K562 (cell line): Measurements from ENCODE around the gene RNF181. TPM values are rescaled to one million over a fixed set of nuclear protein-coding genes. Genes with fewer than 3 reads are reported as not detected.

Experiments
- ATAC-seq: fragments of 200-7000 bp; cut with Tn5 transposase; 3 replicates; pipeline ENCODE4 v1.9.1; 2020; ENCODE audit warnings: moderate library complexity
- BruUV-seq: library from RNA; stranded (reverse); fragments of 400-500 nt; replicated peaks from 2 replicates; lab custom pipeline; 2021; lab: Mats Ljungman, UMichigan
- CTCF ChIA-PET: fragments of 300-600 bp; formaldehyde crosslinking; extraction: SDS; loops from one replicate; lab custom pipeline; 2021; ENCODE audit warnings: low intra/inter-chr PET ratio; lab: Yijun Ruan, JAX
- POLR2A ChIA-PET: fragments of 300-600, 350-650 bp; sonication (Branson Sonifier 250); formaldehyde crosslinking; extraction: SDS; loops from one replicate; lab custom pipeline; 2021; ENCODE audit warnings: antibody characterized with exemption, inconsistent platforms; lab: Yijun Ruan, JAX
- DNase-seq, 4 experiments: peaks; one replicate each; pipeline versions ENCODE4 v3.0.0 to v3.0.0-alpha.2; 2011 to 2018; ENCODE audit warnings: low spot score in 3 of 4, mixed read lengths in 3 of 4; ENCODE audit errors: extremely low read depth in 1 of 4
- FAIRE-seq: peaks from 2 replicates; lab custom pipeline; 2011; peaks lifted over from hg19 to GRCh38; lab: Jason Lieb, UNC
- H2AFZ ChIP-seq: 2 replicates; pipeline ENCODE4 v1.6.0; 2011; ENCODE audit warnings: low read depth, low read length, control low read depth, inconsistent platforms
- H3K27ac ChIP-seq: fragments of 200-600 bp; 3 replicates; pipeline ENCODE4 v1.8.0; 2011; ENCODE audit warnings: low read depth, mild to moderate bottlenecking, control low read depth, inconsistent platforms, low read length, moderate library complexity, mixed read lengths; ENCODE audit errors: extremely low read depth
- H3K27me3 ChIP-seq, 2 experiments: fragments of 300-600 bp in 1 of 2; 2 replicates in 1 of 2; 3 replicates in 1 of 2; pipeline versions ENCODE4 v1.6.0 to v1.8.0; 2011; ENCODE audit warnings: inconsistent platforms in 2 of 2, low read length in 2 of 2, mild to moderate bottlenecking in 1 of 2, mixed read lengths in 1 of 2, moderate library complexity in 1 of 2; ENCODE audit not compliant: control insufficient read depth in 2 of 2, insufficient read depth in 2 of 2
- H3K36me3 ChIP-seq: fragments of 300-600 bp; 3 replicates; pipeline ENCODE4 v1.8.0; 2011; ENCODE audit warnings: mild to moderate bottlenecking, low read length, inconsistent platforms; ENCODE audit not compliant: control insufficient read depth, insufficient read depth
- H3K4me1 ChIP-seq, 2 experiments: fragments of 200-600 bp in 1 of 2; replicated peaks in 1 of 2; 2 replicates in 1 of 2; 3 replicates in 1 of 2; pipeline versions ENCODE4 v1.5.1 to v1.8.0; 2011; ENCODE audit warnings: inconsistent platforms in 2 of 2, low read length in 2 of 2, mild to moderate bottlenecking in 1 of 2, mixed read lengths in 1 of 2, moderate library complexity in 1 of 2; ENCODE audit not compliant: control insufficient read depth in 2 of 2, insufficient read depth in 2 of 2
- H3K4me2 ChIP-seq: 2 replicates; pipeline ENCODE4 v1.6.1; 2011; ENCODE audit warnings: low read length, control low read depth, inconsistent platforms, mixed read lengths; ENCODE audit not compliant: insufficient read depth
- H3K4me3 ChIP-seq: fragments of 200-600 bp; sonication (generic), shearing (Covaris generic); 2 replicates; pipeline ENCODE4 v1.5.1; 2016; ENCODE audit warnings: control low read depth, inconsistent platforms
- H3K79me2 ChIP-seq: fragments of 200-600 bp; 3 replicates; pipeline ENCODE4 v1.8.0; 2011; ENCODE audit warnings: low read length, inconsistent platforms; ENCODE audit not compliant: control insufficient read depth, insufficient read depth
- H3K9ac ChIP-seq, 2 experiments: 2 replicates each; pipeline versions ENCODE4 v1.6.0 to v1.6.1; 2011; ENCODE audit warnings: low read depth in 2 of 2, low read length in 2 of 2, control low read depth in 1 of 2, inconsistent platforms in 1 of 2, mild to moderate bottlenecking in 1 of 2, mixed read lengths in 1 of 2; ENCODE audit not compliant: insufficient read depth in 1 of 2
- H3K9me1 ChIP-seq: one replicate; pipeline ENCODE4 v1.6.0; 2011; ENCODE audit warnings: inconsistent platforms, mild to moderate bottlenecking, low read length, moderate library complexity; ENCODE audit not compliant: control insufficient read depth, insufficient read depth
- H3K9me3 ChIP-seq: replicated peaks from 2 replicates; pipeline ENCODE4 v1.5.1; 2011; ENCODE audit warnings: low read depth, low read length, inconsistent platforms; ENCODE audit not compliant: control insufficient read depth, insufficient read depth
- H4K20me1 ChIP-seq: replicated peaks from 2 replicates; pipeline ENCODE4 v1.6.1; 2011; ENCODE audit warnings: low read length, inconsistent platforms, mixed read lengths; ENCODE audit not compliant: control insufficient read depth, insufficient read depth
- BRD9 ChIP-seq: fragments of 450-650 bp; IDR thresholded peaks from 2 replicates; pipeline ENCODE4 v1.6.1; 2018; ENCODE audit warnings: low read depth; ENCODE audit not compliant: partially characterized antibody
- CBFB ChIP-seq: sonication (generic); formaldehyde crosslinking; IDR thresholded peaks from 2 replicates; pipeline ENCODE4 v1.4.0; 2020; ENCODE audit warnings: mild to moderate bottlenecking, missing genetic modification reagents
- FOXA3 ChIP-seq, 2 experiments: fragments of 450-650 bp in 1 of 2; sonication (generic) in 1 of 2; formaldehyde crosslinking; IDR thresholded peaks in 1 of 2; conservative IDR thresholded peaks in 1 of 2; 2 replicates each; pipeline versions ENCODE4 v1.4.0 to v1.8.0; 2020 to 2022; ENCODE audit warnings: mild to moderate bottlenecking in 2 of 2, missing genetic modification reagents in 1 of 2
- HMBOX1 ChIP-seq: sonication (generic); IDR thresholded peaks from 2 replicates; pipeline ENCODE4 v1.6.1; 2016
- PML ChIP-seq: IDR thresholded peaks from 2 replicates; pipeline ENCODE4 v1.6.1; 2012; ENCODE audit warnings: low read length, inconsistent platforms
- TCFL5 ChIP-seq: fragments of 250-450 bp; sonication (Bioruptor Pico); conservative IDR thresholded peaks from 2 replicates; pipeline ENCODE4 v1.6.1; 2021; ENCODE audit warnings: mild to moderate bottlenecking, moderate library complexity, matching md5 sums
- ZBTB2 ChIP-seq: fragments of 450-650 bp; IDR thresholded peaks from 2 replicates; pipeline ENCODE4 v1.6.1; 2016; ENCODE audit warnings: antibody characterized with exemption
- WGBS: fragments of 100-300 bp; shearing (Covaris generic); methylation state at CpG from one replicate; pipeline ENCODE4 v1.1.6; 2016; ENCODE audit warnings: low coverage, mixed read lengths; ENCODE audit not compliant: insufficient coverage; ENCODE audit errors: missing lambda C conversion rate; 5-methylcytosine and 5-hydroxymethylcytosine counted together
- in situ Hi-C: fragments of 300-500 bp; cut with MboI; formaldehyde crosslinking; loops from 4 replicates; pipeline ENCODE4 v1.15.0; 2018; ENCODE audit warnings: inconsistent platforms, mixed read lengths
- intact Hi-C: fragments of 100-400 bp; cut with micrococcal nuclease; formaldehyde crosslinking; loops from 2 replicates; pipeline ENCODE4 v1.14.2; 2022
- polyA plus RNA-seq, 8 experiments: library from polyadenylated mRNA; depleted of rRNA in 4 of 8; stranded (reverse) in 5 of 8; unstranded in 3 of 8; fragments of >200 nt; fragmentation: Nextera tagmentation in 2 of 8; fragmentation: Illumina TruSeq in 1 of 8; extraction: Ambion mirVana in 2 of 8; extraction: Trizol in 1 of 8; gene quantifications; 2 replicates each; pipeline versions ENCODE4 v1.2.1 to v1.2.3, GENCODE V29; 2011 to 2014; ENCODE audit warnings: inconsistent platforms in 1 of 8, missing spikeins in 1 of 8
- total RNA-seq, 7 experiments: library from RNA; depleted of rRNA in 6 of 7; stranded (reverse); fragments of >200 nt in 6 of 7; fragmentation: Illumina TruSeq in 2 of 7; extraction: Trizol in 2 of 7; gene quantifications; 2 replicates each; pipeline versions ENCODE4 v1.2.1 to v1.2.3, GENCODE V29; 2011 to 2021; ENCODE audit warnings: low replicate concordance in 1 of 7

The RNF181 gene
- total and polyA plus RNA-seq, 9 of the 15 experiments (the other 6 are each of a cell fraction or from before 2014, with no cell fraction given), result 139 to 492 (median 253) TPM

DNA sequence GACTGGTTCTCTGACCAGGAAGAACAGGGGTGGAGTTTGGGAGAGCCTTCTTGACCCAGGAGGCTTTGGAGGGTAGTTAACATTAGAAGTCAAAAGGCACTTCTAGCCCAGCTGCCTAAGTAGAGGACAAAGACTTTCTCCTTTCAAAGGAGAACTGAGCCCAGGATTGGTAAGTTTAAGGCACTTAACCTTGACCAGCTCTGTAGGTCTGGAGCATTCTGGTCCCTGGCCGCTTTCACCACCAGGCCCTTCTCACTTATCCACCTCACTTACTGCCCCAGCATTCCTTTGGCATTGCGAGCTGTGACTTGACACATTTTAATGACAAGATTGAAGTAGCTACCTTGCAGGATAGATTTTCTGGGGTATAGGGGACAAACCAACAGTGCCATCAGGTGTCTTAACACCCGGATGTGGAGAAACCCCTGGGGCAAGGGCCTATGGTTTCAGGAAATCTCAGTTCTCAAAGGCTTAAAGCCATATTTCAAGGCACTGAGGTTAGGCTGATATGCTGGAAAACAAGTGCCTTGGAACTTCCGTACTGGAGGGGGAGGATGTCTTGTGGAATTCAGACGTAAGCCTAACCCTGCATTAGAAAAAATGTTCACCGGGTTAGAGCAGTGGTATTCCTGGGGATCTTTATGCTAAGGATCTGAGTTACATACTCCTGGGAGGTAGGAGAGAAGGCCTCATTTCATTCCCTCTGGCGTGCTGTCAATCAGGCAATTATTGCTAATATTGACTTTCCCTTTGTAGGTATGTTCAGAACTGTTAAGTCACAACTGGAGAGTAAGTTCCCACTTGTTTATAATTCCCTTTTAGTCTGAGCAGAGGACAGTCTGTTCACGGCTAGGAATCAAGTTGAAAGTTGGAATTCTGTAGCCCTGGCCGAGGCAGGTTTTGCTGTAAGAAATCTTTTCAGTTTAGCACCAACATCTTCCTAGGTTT lies 12.0 kb downstream of the RNF181 start:
- peaks cover 9 to 36% of the 10 kb centered on the region in 2 experiments; a peak in 4 of 5 replicates for H3K4me1 ChIP-seq
- H2AFZ ChIP-seq, result no peak overlapping the region
- CTCF ChIA-PET, result no interaction called here
- WGBS, result 85% methylated on average over 9 of the region's 9 CpGs
- no peaks in the 10 kb centered on the region for H3K27me3 ChIP-seq
- in situ Hi-C loops, result no loop called here
- no peak for FAIRE-seq
- H3K9me1 ChIP-seq, result no peaks in the 10 kb centered on the region
- TF ChIP-seq ZBTB2, result no peak
- no peak for TF ChIP-seq CBFB (CRISPR knock-in tag)
- TF ChIP-seq BRD9, result no peak
- TF ChIP-seq FOXA3 (CRISPR knock-in tag; conservative IDR thresholded peaks at IDR 0.05 in 1 of 2, IDR thresholded peaks at IDR 0.05 in 1 of 2), result no peak
- TF ChIP-seq TCFL5, result no peak
- TF ChIP-seq HMBOX1, result 0 out of 2 replicates have a peak, but pooled peaks have one; percentile 20
- 0 out of 2 replicates have a peak, but pooled peaks have one; percentile 7 for TF ChIP-seq PML
- TF ChIP-seq, all 486 proteins: peak for 2
- Histone ChIP-seq H3K9ac (peak overlapping the region in 1 of 2 experiments; percentile 11; a peak in 1 of 4 replicates), H3K4me3 (no peak overlapping the region), H3K79me2 (peaks cover 47% of the 10 kb centered on the region), H3K9me3 (no peaks in the 10 kb centered on the region), H3K27ac (peak overlapping the region; percentile 3; the same call in 1 of the 3 replicates), H3K4me2 (no peak overlapping the region), H3K36me3 (peaks cover 45% of the 10 kb centered on the region; the same call in 2 of the 3 replicates), H4K20me1 (no peaks in the 10 kb centered on the region)
- no peak for DNase-seq
- intact Hi-C loops, result no loop called here
- no TSS peak for BruUV-seq
- POLR2A ChIA-PET, result interaction anchor here (0.8 to 5.5 kb wide), 2 partner anchors 12 to 30 kb away, joined by 3 to 31 read pairs; partner anchors contain the start of genes RNF181 and VAMP8
- ATAC-seq, result no peak
